PFSK-1 (cell line): Measurements from ENCODE around the gene FSD2.

Experiments used
- POLR2AphosphoS5 ChIP-seq: IDR thresholded peaks from 2 replicates; pipeline ENCODE4 v1.6.1; 2012; ENCODE audit warnings: low read depth, mild to moderate bottlenecking, control low read depth, low read length, moderate library complexity
- SIN3A ChIP-seq: IDR thresholded peaks from 2 replicates; pipeline ENCODE4 v1.6.1; 2012; ENCODE audit warnings: mild to moderate bottlenecking, low read length, moderate library complexity, borderline replicate concordance; ENCODE audit not compliant: insufficient read depth
- TAF1 ChIP-seq: IDR thresholded peaks from 2 replicates; pipeline ENCODE4 v1.6.1; 2012; ENCODE audit warnings: low read length, control low read depth, borderline replicate concordance; ENCODE audit not compliant: insufficient read depth
- TF ChIP-seq, protein P1 (sequence below), 2 experiments: IDR thresholded peaks; 2 replicates each; pipeline versions ENCODE4 v1.6.1 to v1.8.0; 2011 to 2012; ENCODE audit warnings: low read depth in 2 of 2, low read length in 2 of 2, control low read depth in 1 of 2, inconsistent platforms in 1 of 2, mild to moderate bottlenecking in 1 of 2, moderate library complexity in 1 of 2; ENCODE audit not compliant: insufficient read depth in 1 of 2

DNA sequence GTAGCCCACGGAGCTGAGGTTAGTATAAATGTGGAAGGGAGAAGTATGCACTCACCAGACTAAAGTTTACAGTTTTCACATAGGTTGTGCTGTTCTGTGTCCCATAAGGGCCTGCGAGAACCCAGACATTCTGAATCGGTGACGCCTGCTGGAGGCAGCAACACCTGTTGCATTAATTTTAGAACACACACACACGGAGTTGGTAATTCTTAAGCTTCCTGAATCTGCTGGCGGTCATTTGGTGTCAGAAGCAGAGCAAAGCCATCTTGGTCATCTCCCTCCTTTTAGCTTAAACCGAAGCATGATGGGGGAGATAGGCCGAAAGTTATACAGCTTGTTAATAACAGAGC is 55.1 kb downstream of the FSD2 start:
- no peak for TF ChIP-seq TAF1
- TF ChIP-seq POLR2AphosphoS5 = no peak
- TF ChIP-seq, protein P1, sequence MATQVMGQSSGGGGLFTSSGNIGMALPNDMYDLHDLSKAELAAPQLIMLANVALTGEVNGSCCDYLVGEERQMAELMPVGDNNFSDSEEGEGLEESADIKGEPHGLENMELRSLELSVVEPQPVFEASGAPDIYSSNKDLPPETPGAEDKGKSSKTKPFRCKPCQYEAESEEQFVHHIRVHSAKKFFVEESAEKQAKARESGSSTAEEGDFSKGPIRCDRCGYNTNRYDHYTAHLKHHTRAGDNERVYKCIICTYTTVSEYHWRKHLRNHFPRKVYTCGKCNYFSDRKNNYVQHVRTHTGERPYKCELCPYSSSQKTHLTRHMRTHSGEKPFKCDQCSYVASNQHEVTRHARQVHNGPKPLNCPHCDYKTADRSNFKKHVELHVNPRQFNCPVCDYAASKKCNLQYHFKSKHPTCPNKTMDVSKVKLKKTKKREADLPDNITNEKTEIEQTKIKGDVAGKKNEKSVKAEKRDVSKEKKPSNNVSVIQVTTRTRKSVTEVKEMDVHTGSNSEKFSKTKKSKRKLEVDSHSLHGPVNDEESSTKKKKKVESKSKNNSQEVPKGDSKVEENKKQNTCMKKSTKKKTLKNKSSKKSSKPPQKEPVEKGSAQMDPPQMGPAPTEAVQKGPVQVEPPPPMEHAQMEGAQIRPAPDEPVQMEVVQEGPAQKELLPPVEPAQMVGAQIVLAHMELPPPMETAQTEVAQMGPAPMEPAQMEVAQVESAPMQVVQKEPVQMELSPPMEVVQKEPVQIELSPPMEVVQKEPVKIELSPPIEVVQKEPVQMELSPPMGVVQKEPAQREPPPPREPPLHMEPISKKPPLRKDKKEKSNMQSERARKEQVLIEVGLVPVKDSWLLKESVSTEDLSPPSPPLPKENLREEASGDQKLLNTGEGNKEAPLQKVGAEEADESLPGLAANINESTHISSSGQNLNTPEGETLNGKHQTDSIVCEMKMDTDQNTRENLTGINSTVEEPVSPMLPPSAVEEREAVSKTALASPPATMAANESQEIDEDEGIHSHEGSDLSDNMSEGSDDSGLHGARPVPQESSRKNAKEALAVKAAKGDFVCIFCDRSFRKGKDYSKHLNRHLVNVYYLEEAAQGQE (IDR thresholded peaks at IDR 0.05; ENCODE audit: insufficient read depth in 1 of 2, low read depth in 2 of 2, low read length in 2 of 2) = no peak
- peak; percentile 12; the same call in 1 of the 2 replicates for TF ChIP-seq SIN3A
